ENCODE data around the gene NXN. TPM values are rescaled to one million over a fixed set of nuclear protein-coding genes. Genes with fewer than 3 reads are reported as not detected.
"Not testable (repeated sequence)": the region's sequence is repeated elsewhere in the genome, so short reads cannot be mapped to it uniquely, and the experiment has no call there.

Gene NXN
- total RNA-seq, 1 experiment from 2014 or later = 142 TPM

GRCh38 chr17:806346-806745 is 173.2 kb downstream of the NXN start:
- peaks cover 11% of the 10 kb centered on the region for H3K36me3 ChIP-seq (replicated peaks; ENCODE audit: control insufficient read depth, insufficient read depth, low read length)
- no peak for DNase-seq
- no peak overlapping the region for H3K4me3 ChIP-seq (ENCODE audit: insufficient read depth, low read depth, low read length)
- no peaks in the 10 kb centered on the region for H3K27me3 ChIP-seq (ENCODE audit: control insufficient read depth, insufficient read depth, low read length)

- H3K27me3 ChIP-seq (ENCODE audit: control insufficient read depth, insufficient read depth, low read length); DNase-seq; H3K4me3 ChIP-seq (ENCODE audit: insufficient read depth, low read depth, low read length): not testable (repeated sequence)
- peaks cover 11% of the 10 kb centered on the region for H3K36me3 ChIP-seq (replicated peaks; ENCODE audit: control insufficient read depth, insufficient read depth, low read length)
These were observed 173.7 kb downstream of the NXN start for GRCh38 chr17:805886-806285.

GRCh38 chr17:804541-805435 is 174.8 kb downstream of the NXN start:
- Histone ChIP-seq H3K27me3 (ENCODE audit: control insufficient read depth, insufficient read depth, low read length) (no peaks in the 10 kb centered on the region), H3K4me3 (ENCODE audit: insufficient read depth, low read depth, low read length) (no peak overlapping the region), H3K36me3 (replicated peaks; ENCODE audit: control insufficient read depth, insufficient read depth, low read length) (peaks cover 10% of the 10 kb centered on the region)
- DNase-seq = peak; percentile 78

- H3K36me3 ChIP-seq (replicated peaks; ENCODE audit: control insufficient read depth, insufficient read depth, low read length) = peaks cover 15% of the 10 kb centered on the region
- no peaks in the 10 kb centered on the region for H3K27me3 ChIP-seq (ENCODE audit: control insufficient read depth, insufficient read depth, low read length)
- DNase-seq = peak; percentile 66
- no peak overlapping the region for H3K4me3 ChIP-seq (ENCODE audit: insufficient read depth, low read depth, low read length)
These were observed 176.4 kb downstream of the NXN start for GRCh38 chr17:802901-803881.

DNA sequence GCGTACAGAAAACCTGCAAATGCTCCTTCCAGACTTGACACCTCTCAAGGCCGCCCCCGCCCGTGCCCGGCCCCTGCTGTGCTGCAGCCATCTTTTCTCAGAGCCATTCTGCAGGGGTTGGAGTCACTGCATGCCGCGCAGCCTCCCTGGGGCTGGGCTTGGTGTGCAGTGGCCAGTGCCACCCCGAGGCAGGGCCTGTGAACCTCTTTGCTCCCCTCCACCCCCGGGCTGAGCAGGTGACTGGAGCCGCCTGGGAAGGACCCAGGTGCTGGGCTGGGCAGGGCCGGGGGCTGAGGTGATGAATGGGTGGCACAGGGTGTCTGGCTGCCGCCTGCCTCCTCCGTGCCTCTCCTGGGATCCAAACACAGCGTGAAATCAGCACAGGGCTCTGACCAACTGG is 177.1 kb downstream of the NXN start:
- DNase-seq = peak; percentile 52
- H3K27me3 ChIP-seq (ENCODE audit: control insufficient read depth, insufficient read depth, low read length) = no peaks in the 10 kb centered on the region
- no peak overlapping the region for H3K4me3 ChIP-seq (ENCODE audit: insufficient read depth, low read depth, low read length)
- peaks cover 14% of the 10 kb centered on the region for H3K36me3 ChIP-seq (replicated peaks; ENCODE audit: control insufficient read depth, insufficient read depth, low read length)

GRCh38 chr17:801660-802059 is 177.9 kb downstream of the NXN start:
- no peaks in the 10 kb centered on the region for H3K27me3 ChIP-seq (ENCODE audit: control insufficient read depth, insufficient read depth, low read length)
- no peak for DNase-seq
- H3K4me3 ChIP-seq (ENCODE audit: insufficient read depth, low read depth, low read length) = no peak overlapping the region
- H3K36me3 ChIP-seq (replicated peaks; ENCODE audit: control insufficient read depth, insufficient read depth, low read length) = peaks cover 15% of the 10 kb centered on the region

DNA sequence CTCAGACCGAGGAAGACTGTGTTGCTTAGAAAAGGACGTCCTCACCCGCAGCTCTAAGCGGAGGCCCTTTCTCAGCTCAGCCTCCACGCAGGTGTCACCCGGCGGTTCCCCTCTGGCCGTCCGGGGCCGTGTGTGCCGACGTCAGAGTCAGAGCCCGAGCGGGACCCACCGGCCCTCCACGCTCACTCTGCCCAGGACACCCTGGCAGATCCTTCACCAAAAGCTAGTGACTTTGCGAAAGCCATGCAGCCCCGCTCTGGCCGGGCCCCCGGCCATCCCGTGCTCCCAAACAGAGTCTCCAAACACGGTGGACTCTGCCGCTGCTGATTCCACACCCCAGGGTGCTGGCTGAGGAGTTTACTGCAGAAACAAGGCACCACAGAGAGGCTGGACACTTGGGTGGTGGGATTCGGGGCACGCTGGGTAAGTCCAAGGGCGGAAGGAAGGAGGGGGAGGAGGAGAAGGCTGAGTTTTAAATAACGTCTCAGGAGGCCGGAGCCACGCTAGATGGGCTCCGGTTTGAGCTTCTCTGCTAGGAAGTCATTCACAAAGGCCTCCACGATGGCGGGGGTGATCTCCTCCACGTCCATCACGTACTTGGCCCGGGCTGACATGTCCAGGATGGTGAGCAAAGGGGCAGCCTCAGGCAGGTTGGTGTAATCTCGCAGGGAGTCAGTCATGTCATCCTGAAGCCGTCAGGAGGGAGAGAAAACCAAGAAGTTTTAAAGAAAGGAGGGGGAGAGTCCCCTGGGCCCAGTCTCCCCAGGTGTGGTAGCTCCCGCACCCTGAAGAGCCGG is 178.9 kb downstream of the NXN start:
- DNase-seq = peak; percentile 43
- Histone ChIP-seq H3K4me3 (ENCODE audit: insufficient read depth, low read depth, low read length) (no peak overlapping the region), H3K36me3 (replicated peaks; ENCODE audit: control insufficient read depth, insufficient read depth, low read length) (peaks cover 15% of the 10 kb centered on the region), H3K27me3 (ENCODE audit: control insufficient read depth, insufficient read depth, low read length) (no peaks in the 10 kb centered on the region)

- H3K27me3 ChIP-seq (ENCODE audit: control insufficient read depth, insufficient read depth, low read length) = no peaks in the 10 kb centered on the region
- no peak overlapping the region for H3K4me3 ChIP-seq (ENCODE audit: insufficient read depth, low read depth, low read length)
- DNase-seq = peak; percentile 43
- peaks cover 15% of the 10 kb centered on the region for H3K36me3 ChIP-seq (replicated peaks; ENCODE audit: control insufficient read depth, insufficient read depth, low read length)
These were observed 180.3 kb downstream of the NXN start for GRCh38 chr17:799261-799660.

DNA sequence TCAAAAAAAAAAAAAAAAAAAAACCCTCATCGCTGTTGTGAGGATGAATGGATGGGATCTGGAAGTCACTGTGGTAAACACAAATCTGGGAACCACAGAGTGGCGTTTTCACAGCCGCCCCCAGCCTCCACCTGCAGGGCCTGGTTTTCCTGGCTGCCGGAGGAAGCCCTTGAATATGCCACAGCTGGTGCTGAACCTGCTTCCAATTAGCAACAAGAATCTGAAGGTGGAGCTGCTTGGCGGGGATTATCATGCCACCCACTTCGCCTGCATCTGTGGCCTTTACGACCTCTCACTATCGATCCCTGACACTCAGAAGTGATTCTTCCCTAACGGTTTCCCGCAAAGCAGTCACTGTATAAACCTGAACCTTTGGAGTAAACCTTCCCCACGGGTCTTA is 181.3 kb downstream of the NXN start:
- H3K4me3 ChIP-seq (ENCODE audit: insufficient read depth, low read depth, low read length) = no peak overlapping the region
- H3K27me3 ChIP-seq (ENCODE audit: control insufficient read depth, insufficient read depth, low read length) = no peaks in the 10 kb centered on the region
- DNase-seq = peak; percentile 35
- peaks cover 14% of the 10 kb centered on the region for H3K36me3 ChIP-seq (replicated peaks; ENCODE audit: control insufficient read depth, insufficient read depth, low read length)

DNA sequence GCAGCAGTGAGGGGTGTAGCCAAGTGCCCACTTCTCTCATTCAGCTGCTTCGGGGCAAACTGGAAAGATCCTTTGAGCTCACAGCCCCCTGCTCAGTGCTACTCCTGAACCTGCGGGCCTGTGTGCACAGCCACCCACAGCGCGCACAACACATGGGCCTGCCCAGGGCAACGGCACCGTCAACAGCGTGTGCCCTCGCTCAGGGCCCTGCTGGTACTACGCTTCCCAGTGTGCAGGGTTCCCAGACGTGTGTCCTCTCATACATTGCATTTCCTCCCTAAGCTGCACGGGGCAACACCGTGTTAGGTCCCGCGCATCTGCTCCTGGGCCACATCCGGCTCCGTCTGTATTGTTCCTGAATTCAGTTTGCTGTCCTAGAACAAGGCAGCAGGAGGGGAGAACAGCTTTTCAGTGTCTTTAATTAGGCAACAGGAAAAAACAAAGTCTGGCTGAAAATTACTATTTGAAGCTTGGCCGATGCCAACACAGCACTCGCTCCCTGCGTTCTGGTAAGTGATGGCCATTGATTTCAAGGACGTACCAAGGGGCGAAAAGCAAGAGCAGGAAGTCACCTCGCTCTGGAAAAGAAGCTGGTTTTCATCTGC is 182.2 kb downstream of the NXN start:
- Histone ChIP-seq H3K4me3 (ENCODE audit: insufficient read depth, low read depth, low read length) (no peak overlapping the region), H3K27me3 (ENCODE audit: control insufficient read depth, insufficient read depth, low read length) (no peaks in the 10 kb centered on the region), H3K36me3 (replicated peaks; ENCODE audit: control insufficient read depth, insufficient read depth, low read length) (peaks cover 11% of the 10 kb centered on the region)
- DNase-seq = no peak

GRCh38 chr17:796609-797008 is 183.0 kb downstream of the NXN start:
- no peak for DNase-seq
- Histone ChIP-seq H3K36me3 (replicated peaks; ENCODE audit: control insufficient read depth, insufficient read depth, low read length) (peaks cover 10% of the 10 kb centered on the region), H3K27me3 (ENCODE audit: control insufficient read depth, insufficient read depth, low read length) (no peaks in the 10 kb centered on the region), H3K4me3 (ENCODE audit: insufficient read depth, low read depth, low read length) (no peak overlapping the region)

DNA sequence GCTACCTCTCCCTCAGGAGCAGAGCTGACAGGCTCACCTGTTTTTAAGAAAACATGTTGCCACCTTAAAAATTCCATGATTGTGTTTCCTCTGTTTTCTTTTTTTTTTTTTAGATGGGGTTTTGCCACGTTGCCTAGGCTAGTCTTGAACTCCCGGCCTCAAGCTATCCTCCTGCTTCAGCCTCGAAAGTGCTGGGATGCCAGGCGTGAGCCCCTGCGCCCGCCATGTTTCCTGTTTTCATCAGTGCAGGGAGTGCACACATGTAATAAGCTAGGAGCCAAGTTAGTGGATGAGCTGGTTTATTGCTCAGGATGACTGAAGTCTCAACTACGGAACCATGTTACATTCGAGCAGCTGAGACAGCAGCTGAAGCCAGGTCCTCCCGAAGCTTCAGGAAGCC is 183.9 kb downstream of the NXN start:
- no peak overlapping the region for H3K4me3 ChIP-seq (ENCODE audit: insufficient read depth, low read depth, low read length)
- H3K36me3 ChIP-seq (replicated peaks; ENCODE audit: control insufficient read depth, insufficient read depth, low read length) = peaks cover 13% of the 10 kb centered on the region
- no peaks in the 10 kb centered on the region for H3K27me3 ChIP-seq (ENCODE audit: control insufficient read depth, insufficient read depth, low read length)
- DNase-seq = no peak

GRCh38 chr17:795276-795675 is 184.3 kb downstream of the NXN start:
- Histone ChIP-seq H3K27me3 (ENCODE audit: control insufficient read depth, insufficient read depth, low read length) (no peaks in the 10 kb centered on the region), H3K36me3 (replicated peaks; ENCODE audit: control insufficient read depth, insufficient read depth, low read length) (peaks cover 13% of the 10 kb centered on the region), H3K4me3 (ENCODE audit: insufficient read depth, low read depth, low read length) (no peak overlapping the region)
- no peak for DNase-seq

DNA sequence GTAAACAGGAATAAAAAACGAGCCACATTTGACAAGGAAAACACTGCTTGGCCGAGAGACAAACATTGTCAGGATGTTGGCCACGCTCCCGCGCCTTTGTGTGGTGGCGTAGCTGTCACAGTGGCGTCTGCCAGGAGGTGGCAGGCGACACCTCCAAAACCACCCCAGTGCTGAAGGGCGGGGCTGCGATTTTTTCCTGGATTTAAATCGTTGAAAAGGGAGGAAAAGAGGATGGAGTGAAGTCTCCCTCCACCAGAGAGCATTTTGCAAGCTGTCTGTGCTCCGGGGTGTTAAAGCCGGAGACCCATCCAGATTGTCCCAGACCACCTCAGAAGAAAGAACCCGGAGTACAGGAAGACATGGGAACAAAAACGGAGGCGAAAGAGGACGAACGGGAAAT is 184.7 kb downstream of the NXN start:
- peak; percentile 94 for DNase-seq
- Histone ChIP-seq H3K36me3 (replicated peaks; ENCODE audit: control insufficient read depth, insufficient read depth, low read length) (peaks cover 11% of the 10 kb centered on the region), H3K27me3 (ENCODE audit: control insufficient read depth, insufficient read depth, low read length) (no peaks in the 10 kb centered on the region), H3K4me3 (ENCODE audit: insufficient read depth, low read depth, low read length) (no peak overlapping the region)
